Measurements from ENCODE around the gene XIST. TPM values are rescaled to one million over a fixed set of nuclear protein-coding genes. Genes with fewer than 3 reads are reported as not detected.

XIST gene
- total RNA-seq, 1 experiment from 2014 or later: 1.4 TPM

- Histone ChIP-seq H3K23me2 (ENCODE audit: insufficient read length, low read depth, low read length, poor library complexity, severe bottlenecking) (no peaks in the 10 kb centered on the region), H3K4me2 (ENCODE audit: insufficient read depth, insufficient read length, low read length) (no peak overlapping the region), H3K56ac (ENCODE audit: insufficient read length, low read depth, low read length) (no peak overlapping the region), H3K18ac (ENCODE audit: insufficient read length, low read depth, low read length) (no peak overlapping the region), H3K79me1 (ENCODE audit: insufficient read depth, low read depth, low read length, poor library complexity, severe bottlenecking) (no peaks in the 10 kb centered on the region), H4K5ac (ENCODE audit: insufficient read length, low read depth, low read length) (no peak overlapping the region), H3T11ph (ENCODE audit: low read length) (no peak overlapping the region), H3K27ac (ENCODE audit: insufficient read length, low read depth, low read length) (no peak overlapping the region), H3K79me2 (ENCODE audit: insufficient read depth, low read length) (no peaks in the 10 kb centered on the region), H2BK12ac (ENCODE audit: insufficient read length, low read depth, low read length) (no peak overlapping the region), H3K4me1 (ENCODE audit: insufficient read depth, low read length) (no peaks in the 10 kb centered on the region; the same call in none of the 2 replicates), H4K91ac (ENCODE audit: insufficient read length, low read depth, low read length) (no peak overlapping the region), H4K8ac (replicated peaks; ENCODE audit: insufficient read length, low read depth, low read length) (no peak overlapping the region), H2BK20ac (ENCODE audit: low read depth, low read length, poor library complexity, severe bottlenecking) (no peak overlapping the region), H3K9ac (ENCODE audit: extremely low read depth, insufficient read length, low read length) (no peak overlapping the region), H3K4ac (ENCODE audit: low read depth, low read length) (no peak overlapping the region), H2AK5ac (ENCODE audit: insufficient read length, low read length) (no peak overlapping the region), H3K14ac (ENCODE audit: insufficient read depth, low read length) (no peak overlapping the region), H2BK120ac (ENCODE audit: low read depth, low read length, poor library complexity, severe bottlenecking) (no peak overlapping the region), H2BK15ac (ENCODE audit: low read depth, low read length) (no peak overlapping the region), H3K9me3 (ENCODE audit: control insufficient read depth, low read depth, low read length) (peaks cover 12% of the 10 kb centered on the region), H3K23ac (ENCODE audit: insufficient read length, low read depth, low read length) (no peak overlapping the region), H2AFZ (ENCODE audit: low read length) (no peak overlapping the region), H2BK5ac (ENCODE audit: insufficient read length, low read length) (no peak overlapping the region), H3K27me3 (ENCODE audit: insufficient read depth, low read length) (no peaks in the 10 kb centered on the region), H4K20me1 (ENCODE audit: control insufficient read depth, insufficient read depth, insufficient read length) (no peaks in the 10 kb centered on the region)
- WGBS (ENCODE audit: extremely low coverage, insufficient read length, low lambda C conversion rate): no CpG with 5 or more reads among the region's 33 CpGs
- no peak for TF ChIP-seq CTCF (conservative IDR thresholded peaks at IDR 0.05)
- Mint-ChIP-seq H3K4me1 (peaks cover 48 to 59% of the 10 kb centered on the region in 2 experiments), H3K4me3 (no peak overlapping the region; a peak in 1 of 5 replicates), H3K27ac (no peak overlapping the region), H3K36me3 (ENCODE audit: insufficient read depth in 1 of 3, low read depth in 3 of 3) (peaks cover 12 to 65% (median 44%) of the 10 kb centered on the region in 3 experiments), H3K9me3 (peaks cover 62% of the 10 kb centered on the region in 2 experiments), H3K27me3 (ENCODE audit: low read depth) (no peaks in the 10 kb centered on the region; the same call in 1 of the 2 replicates)
- no peak for DNase-seq
Observed at GRCh38 chrX:73851014-73852009, 1.2 kb downstream of the XIST start.
